OCI-LY7 (cell line): Measurements from ENCODE around the gene RAPGEF5. TPM values are rescaled to one million over a fixed set of nuclear protein-coding genes. Genes with fewer than 3 reads are reported as not detected.

Experiments
- BruUV-seq: library from RNA; stranded (reverse); fragments of 400-500 nt; replicated peaks from 2 replicates; lab custom pipeline; 2021; lab: Mats Ljungman, UMichigan
- CTCF ChIA-PET: fragments of 300-600 bp; sonication (Branson Sonifier 250); formaldehyde crosslinking; loops from one replicate; lab custom pipeline; 2022; ENCODE audit warnings: antibody characterized with exemption; ENCODE audit not compliant: unreplicated experiment; lab: Charles Lee
- POLR2A ChIA-PET: fragments of 300-600 bp; sonication (Branson Sonifier 250); formaldehyde crosslinking; loops from one replicate; lab custom pipeline; 2022; ENCODE audit warnings: antibody characterized with exemption; lab: Charles Lee
- DNase-seq: peaks from one replicate; pipeline ENCODE4 v3.0.0-alpha.2; 2015; ENCODE audit warnings: low spot score
- H2AFZ ChIP-seq: fragments of 200-600 bp; sonication (generic), shearing (Covaris generic); 2 replicates; pipeline ENCODE4 v1.6.1; 2014; ENCODE audit warnings: mild to moderate bottlenecking, antibody characterized with exemption, low read length, moderate library complexity
- H3K27ac ChIP-seq: fragments of 200-600 bp; sonication (generic); 2 replicates; pipeline ENCODE4 v1.5.1; 2014; ENCODE audit warnings: mixed run types, low read depth, mild to moderate bottlenecking, moderate library complexity, low read length, inconsistent platforms; ENCODE audit not compliant: poor library complexity, severe bottlenecking
- H3K36me3 ChIP-seq: fragments of 200-600 bp; sonication (generic); 2 replicates; pipeline ENCODE4 v1.6.1; 2014; ENCODE audit warnings: mild to moderate bottlenecking, antibody characterized with exemption, low read length, moderate library complexity, mixed read lengths; ENCODE audit not compliant: insufficient read depth
- H3K4me1 ChIP-seq: fragments of 200-600 bp; sonication (generic); 2 replicates; pipeline ENCODE4 v1.5.1; 2014; ENCODE audit warnings: mild to moderate bottlenecking, low read length; ENCODE audit not compliant: insufficient read depth, poor library complexity, severe bottlenecking
- H3K4me2 ChIP-seq: fragments of 200-600 bp; sonication (generic); 2 replicates; pipeline ENCODE4 v1.6.1; 2014; ENCODE audit warnings: mild to moderate bottlenecking, low read length
- H3K4me3 ChIP-seq: fragments of 200-600 bp; sonication (generic); 2 replicates; pipeline ENCODE4 v1.5.1; 2014; ENCODE audit warnings: mild to moderate bottlenecking, low read depth, low read length; ENCODE audit not compliant: poor library complexity, severe bottlenecking
- H3K79me2 ChIP-seq: fragments of 200-600 bp; sonication (generic); 2 replicates; pipeline ENCODE4 v1.6.1; 2016; ENCODE audit warnings: low read depth, mild to moderate bottlenecking, low read length, moderate library complexity, mixed read lengths; ENCODE audit not compliant: insufficient read depth
- H3K9me2 ChIP-seq: fragments of 200-600 bp; sonication (generic); 2 replicates; pipeline ENCODE4 v1.6.1; 2016; ENCODE audit warnings: mild to moderate bottlenecking, low read length, mixed read lengths; ENCODE audit not compliant: insufficient read depth
- H3K9me3 ChIP-seq: fragments of 200-600 bp; sonication (generic); 2 replicates; pipeline ENCODE4 v1.6.1; 2014; ENCODE audit warnings: mild to moderate bottlenecking, mixed run types, low read length, mixed read lengths
- H4K20me1 ChIP-seq: fragments of 200-600 bp; sonication (generic); 2 replicates; pipeline ENCODE4 v1.6.1; 2014; ENCODE audit warnings: mild to moderate bottlenecking, antibody characterized with exemption, low read length, moderate library complexity, mixed read lengths; ENCODE audit not compliant: insufficient read depth
- EZH2phosphoT487 ChIP-seq: fragments of 200-600 bp; sonication (generic); IDR thresholded peaks from 2 replicates; pipeline ENCODE4 v1.6.1; 2018; ENCODE audit warnings: low read depth, borderline replicate concordance, mild to moderate bottlenecking, mixed run types, antibody characterized with exemption, low read length, moderate library complexity, mixed read lengths
- intact Hi-C: fragments of 100-400 bp; cut with micrococcal nuclease; formaldehyde crosslinking; loops from one replicate; pipeline ENCODE4 v1.10.0; 2022; ENCODE audit not compliant: unreplicated experiment
- total RNA-seq, 2 experiments: library from RNA; depleted of rRNA in 1 of 2; stranded (reverse); fragments of >200 nt in 1 of 2; shearing (Covaris generic) in 1 of 2; gene quantifications; 2 replicates each; pipeline ENCODE4 v1.2.3, GENCODE V29; 2014 to 2022
- TF ChIP-seq, protein P1 (sequence below): fragments of 200-600 bp; sonication (generic); conservative IDR thresholded peaks from 2 replicates; pipeline ENCODE4 v1.5.1; 2014; ENCODE audit warnings: mild to moderate bottlenecking, antibody characterized with exemption, low read length, moderate library complexity, mixed read lengths

RAPGEF5 gene
- total RNA-seq, 2 experiments from 2014 or later, result 114 to 115 TPM

DNA sequence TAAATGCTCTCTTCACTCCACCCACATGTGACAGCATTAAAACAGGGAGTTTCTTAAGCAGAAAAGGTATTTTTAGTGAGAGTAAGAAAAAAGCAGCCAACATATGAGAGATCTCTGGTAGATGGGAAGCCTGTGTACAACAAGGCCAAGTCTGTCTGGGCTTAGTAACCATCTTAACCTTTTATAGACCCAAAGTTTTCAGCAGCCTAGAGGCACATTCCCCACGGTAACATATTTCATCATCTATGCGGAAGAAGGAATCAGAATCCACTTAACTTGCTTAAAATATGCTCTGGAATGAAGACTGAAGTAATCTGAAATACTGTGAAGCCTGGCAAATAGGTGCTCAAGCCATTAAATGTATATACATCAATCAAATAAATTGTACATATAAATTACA is 127.8 kb downstream of the RAPGEF5 start:
- Histone ChIP-seq H3K4me2 (no peak overlapping the region), H3K9me2 (no peaks in the 10 kb centered on the region), H3K36me3 (peaks cover 87% of the 10 kb centered on the region), H3K79me2 (no peaks in the 10 kb centered on the region), H2AFZ (no peak overlapping the region), H4K20me1 (no peaks in the 10 kb centered on the region), H3K27ac (no peak overlapping the region), H3K9me3 (no peaks in the 10 kb centered on the region), H3K4me3 (no peak overlapping the region), H3K4me1 (no peaks in the 10 kb centered on the region)
- ChIA-PET CTCF (no interaction called here), POLR2A (no interaction called here)
- no peak for DNase-seq
- intact Hi-C loops, result no loop called here
- BruUV-seq, result no TSS peak
- no peak for TF ChIP-seq EZH2phosphoT487
- TF ChIP-seq, protein P1, sequence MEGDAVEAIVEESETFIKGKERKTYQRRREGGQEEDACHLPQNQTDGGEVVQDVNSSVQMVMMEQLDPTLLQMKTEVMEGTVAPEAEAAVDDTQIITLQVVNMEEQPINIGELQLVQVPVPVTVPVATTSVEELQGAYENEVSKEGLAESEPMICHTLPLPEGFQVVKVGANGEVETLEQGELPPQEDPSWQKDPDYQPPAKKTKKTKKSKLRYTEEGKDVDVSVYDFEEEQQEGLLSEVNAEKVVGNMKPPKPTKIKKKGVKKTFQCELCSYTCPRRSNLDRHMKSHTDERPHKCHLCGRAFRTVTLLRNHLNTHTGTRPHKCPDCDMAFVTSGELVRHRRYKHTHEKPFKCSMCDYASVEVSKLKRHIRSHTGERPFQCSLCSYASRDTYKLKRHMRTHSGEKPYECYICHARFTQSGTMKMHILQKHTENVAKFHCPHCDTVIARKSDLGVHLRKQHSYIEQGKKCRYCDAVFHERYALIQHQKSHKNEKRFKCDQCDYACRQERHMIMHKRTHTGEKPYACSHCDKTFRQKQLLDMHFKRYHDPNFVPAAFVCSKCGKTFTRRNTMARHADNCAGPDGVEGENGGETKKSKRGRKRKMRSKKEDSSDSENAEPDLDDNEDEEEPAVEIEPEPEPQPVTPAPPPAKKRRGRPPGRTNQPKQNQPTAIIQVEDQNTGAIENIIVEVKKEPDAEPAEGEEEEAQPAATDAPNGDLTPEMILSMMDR, result no peak

DNA sequence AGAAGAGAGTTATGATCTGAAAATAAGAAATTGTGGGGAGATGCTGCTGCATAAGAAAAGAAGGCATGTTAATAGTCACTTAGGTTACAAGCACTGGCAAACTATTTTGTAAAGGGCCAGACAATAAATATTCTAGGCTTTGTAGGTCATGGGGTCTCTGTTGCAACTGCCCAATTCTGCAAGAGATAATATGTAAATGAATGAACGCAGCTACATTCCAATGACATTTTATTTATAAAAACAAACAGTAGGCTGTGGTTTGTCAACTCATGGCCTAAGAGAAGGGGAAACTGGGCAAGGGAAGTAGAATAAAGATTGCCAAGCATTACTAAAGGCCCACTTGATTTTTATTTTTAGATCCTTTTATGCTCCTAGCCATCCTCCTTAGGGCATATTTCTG is 133.1 kb downstream of the RAPGEF5 start:
- intact Hi-C loops, result no loop called here
- BruUV-seq, result no TSS peak
- peaks cover 92% of the 10 kb centered on the region for H3K36me3 ChIP-seq
- no peaks in the 10 kb centered on the region for H4K20me1 ChIP-seq
- DNase-seq, result no peak
- H3K4me1 ChIP-seq, result no peaks in the 10 kb centered on the region
- ChIA-PET POLR2A (interaction anchor here (1.5 kb wide), 1 partner anchor 10 kb away, joined by 4 read pairs; no protein-coding TSS in a partner anchor), CTCF (no interaction called here)
- H3K9me2 ChIP-seq, result no peaks in the 10 kb centered on the region
- no peak overlapping the region for H3K4me3 ChIP-seq
- no peak overlapping the region for H3K4me2 ChIP-seq
- TF ChIP-seq, protein P1, result no peak
- no peak for TF ChIP-seq EZH2phosphoT487
- H2AFZ ChIP-seq, result no peak overlapping the region
- no peaks in the 10 kb centered on the region for H3K79me2 ChIP-seq
- H3K27ac ChIP-seq, result no peak overlapping the region
- H3K9me3 ChIP-seq, result no peaks in the 10 kb centered on the region

DNA sequence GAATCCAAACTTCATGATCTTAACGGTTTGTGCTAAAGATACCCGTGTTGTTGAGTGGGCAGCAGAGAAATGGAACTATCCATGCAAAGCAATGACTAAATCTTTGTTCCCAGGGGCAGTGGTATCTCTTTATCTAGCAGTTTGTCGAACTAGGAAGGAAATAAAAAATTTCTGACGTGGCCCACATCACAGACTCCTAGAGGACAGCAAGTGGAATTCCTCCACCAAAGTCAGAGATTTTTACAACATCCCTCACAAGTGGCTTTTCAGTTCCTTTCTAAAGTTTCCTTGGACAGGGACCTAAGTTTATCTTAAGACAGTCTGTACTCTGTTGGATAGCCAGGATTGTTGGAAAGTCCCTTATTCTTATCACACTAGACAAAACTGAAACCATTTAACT is 136.0 kb downstream of the RAPGEF5 start:
- Histone ChIP-seq H3K4me2 (no peak overlapping the region), H3K27ac (no peak overlapping the region), H3K4me3 (no peak overlapping the region), H3K79me2 (no peaks in the 10 kb centered on the region), H2AFZ (no peak overlapping the region), H3K9me3 (no peaks in the 10 kb centered on the region), H3K36me3 (peaks cover 100% of the 10 kb centered on the region), H4K20me1 (no peaks in the 10 kb centered on the region), H3K4me1 (no peaks in the 10 kb centered on the region), H3K9me2 (no peaks in the 10 kb centered on the region)
- TF ChIP-seq, protein P1, result no peak
- no peak for TF ChIP-seq EZH2phosphoT487
- no TSS peak for BruUV-seq
- no peak for DNase-seq
- CTCF ChIA-PET, result no interaction called here
- intact Hi-C loops, result no loop called here
- POLR2A ChIA-PET, result interaction anchor here (0.5 kb wide), 1 partner anchor 256 kb away, joined by 3 read pairs; no protein-coding TSS in a partner anchor
